ENCODE data around the gene CABP4.

CABP4 gene

GRCh38 chr11:67483831-67484665 is 28.9 kb downstream of the CABP4 start:
- DNase-seq = peak; percentile 70

GRCh38 chr11:67484847-67485311 is 29.7 kb downstream of the CABP4 start:
- peak; percentile 74 for DNase-seq

DNA sequence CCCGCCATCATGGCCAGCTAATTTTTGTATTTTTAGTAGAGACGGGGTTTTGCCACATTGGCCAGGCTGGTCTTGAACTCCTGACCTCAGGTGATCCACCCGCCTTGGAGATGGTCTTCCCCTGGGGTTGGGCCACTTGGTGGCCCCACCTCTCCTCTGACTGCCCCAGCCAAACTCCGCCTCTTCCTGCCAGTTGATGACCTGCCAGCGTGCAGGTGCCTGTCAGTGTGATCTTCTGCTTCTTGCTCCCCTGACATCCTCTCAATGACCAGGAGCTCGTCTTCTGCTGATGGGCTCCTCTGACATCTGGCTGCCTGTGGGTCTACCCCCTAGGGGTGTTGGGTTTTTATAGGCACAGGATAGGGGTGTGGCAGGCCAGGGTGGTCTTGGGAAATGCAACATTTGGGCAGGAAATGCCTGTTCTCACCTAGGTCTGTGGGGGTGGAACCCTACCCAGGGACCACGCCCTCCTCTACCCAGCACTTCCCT is 30.8 kb downstream of the CABP4 start:
- DNase-seq = peak; percentile 81

- DNase-seq = peak; percentile 50
These were observed 31.5 kb downstream of the CABP4 start for GRCh38 chr11:67486481-67487195.

GRCh38 chr11:67489203-67489884 is 34.2 kb downstream of the CABP4 start:
- no peak for DNase-seq

DNA sequence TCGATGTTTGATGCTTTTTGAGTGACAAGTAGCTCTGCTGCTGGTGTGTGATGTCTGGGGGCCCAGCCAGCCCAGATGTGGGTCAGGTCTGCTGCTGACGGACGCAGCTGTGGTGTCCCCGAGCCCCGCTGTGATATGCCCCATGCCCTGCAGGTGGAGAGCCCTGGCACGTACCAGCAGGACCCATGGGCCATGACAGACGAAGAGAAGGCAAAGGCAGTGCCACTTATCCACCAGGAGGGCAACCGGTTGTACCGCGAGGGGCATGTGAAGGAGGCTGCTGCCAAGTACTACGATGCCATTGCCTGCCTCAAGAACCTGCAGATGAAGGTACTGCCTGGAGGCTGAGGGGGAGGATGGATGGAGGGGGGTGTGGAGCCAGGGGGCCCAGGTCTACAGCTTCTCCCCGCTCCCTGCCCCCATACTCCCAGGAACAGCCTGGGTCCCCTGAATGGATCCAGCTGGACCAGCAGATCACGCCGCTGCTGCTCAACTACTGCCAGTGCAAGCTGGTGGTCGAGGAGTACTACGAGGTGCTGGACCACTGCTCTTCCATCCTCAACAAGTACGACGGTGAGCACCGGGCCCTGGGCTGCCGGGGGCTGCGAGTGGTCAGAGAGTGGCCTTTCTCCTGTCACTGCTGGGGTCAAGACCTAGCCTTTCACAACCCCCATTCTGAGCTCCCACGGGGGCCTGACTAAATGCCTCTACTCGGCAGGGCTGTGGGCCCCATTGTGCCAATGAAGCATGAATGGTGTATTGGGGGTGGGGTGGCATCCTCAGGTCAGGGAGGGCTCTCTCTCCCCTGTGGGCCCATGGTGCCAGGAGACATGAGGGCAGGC is 35.0 kb downstream of the CABP4 start:
- no peak for DNase-seq

GRCh38 chr11:67490727-67491065 is 35.5 kb downstream of the CABP4 start:
- DNase-seq = no peak

GRCh38 chr11:67491276-67492068 is 36.3 kb downstream of the CABP4 start:
- DNase-seq = no peak

DNA sequence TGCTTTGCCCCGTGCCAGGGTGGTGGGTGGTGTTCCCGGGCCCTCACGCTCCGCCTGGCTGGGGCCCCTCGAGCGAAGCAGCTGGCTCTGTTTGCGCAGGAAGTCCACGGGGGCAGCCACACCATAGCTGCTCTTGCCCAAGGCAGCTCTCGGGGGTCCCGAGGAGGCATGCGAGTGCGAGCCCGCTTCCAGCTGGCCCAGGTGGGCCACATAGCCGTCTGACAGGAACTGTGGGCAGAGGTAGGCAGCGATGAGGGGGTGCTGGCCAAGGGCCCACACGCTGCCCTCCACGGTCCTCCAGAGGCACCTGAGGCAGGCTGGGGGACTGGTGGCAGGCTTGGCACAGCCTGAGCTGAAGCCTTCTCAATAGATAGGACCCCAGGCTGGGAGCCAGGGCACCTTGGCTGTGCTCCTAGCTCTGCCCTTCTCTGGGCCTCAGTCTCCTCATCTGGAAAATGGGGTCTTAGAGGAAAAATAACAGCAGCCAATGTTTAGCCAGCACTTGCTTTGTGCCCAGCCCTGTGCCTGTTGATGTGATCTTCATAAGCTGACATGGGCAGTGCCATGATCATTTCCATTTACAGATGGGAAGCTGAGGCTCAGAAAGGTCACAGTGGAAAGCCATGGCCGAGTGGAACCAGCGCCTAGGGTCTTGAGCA is 37.0 kb downstream of the CABP4 start:
- no peak for DNase-seq

DNA sequence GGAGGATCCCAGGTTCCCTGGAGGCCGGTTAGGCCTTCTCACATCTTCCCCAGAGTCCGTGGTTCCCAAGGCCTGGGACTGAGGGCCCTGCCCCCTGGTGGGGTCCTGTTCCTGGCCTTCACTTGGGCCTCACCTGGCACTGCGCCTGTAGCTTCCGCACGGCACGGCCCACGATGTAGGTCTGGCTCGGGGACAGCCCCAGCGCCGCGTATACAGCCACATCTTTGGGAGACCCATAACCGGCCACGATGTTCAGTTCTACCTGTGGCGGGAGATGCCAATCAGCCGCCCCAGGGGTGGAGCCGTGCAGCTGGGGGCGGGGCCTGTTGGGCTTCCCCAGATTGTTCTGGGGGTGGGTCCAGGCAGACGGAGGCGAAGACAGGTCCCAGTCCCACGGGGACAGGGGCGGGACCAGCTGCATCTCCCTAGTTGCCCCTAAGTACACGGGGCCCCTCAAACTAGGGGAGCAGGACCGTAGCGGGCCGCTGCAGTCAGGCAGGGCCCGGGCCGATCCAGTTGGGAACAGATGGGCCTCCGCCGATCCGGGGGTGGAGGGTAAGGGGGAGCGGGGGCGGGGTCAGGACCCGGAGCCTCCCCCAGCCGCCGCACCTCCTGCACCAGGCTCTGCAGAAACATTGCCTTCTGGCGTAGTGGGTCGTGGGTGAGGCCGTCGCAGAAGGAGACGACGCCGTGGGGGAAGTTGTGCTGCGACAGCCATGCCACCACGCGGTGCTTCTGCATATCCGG is 37.8 kb downstream of the CABP4 start:
- DNase-seq = no peak

DNA sequence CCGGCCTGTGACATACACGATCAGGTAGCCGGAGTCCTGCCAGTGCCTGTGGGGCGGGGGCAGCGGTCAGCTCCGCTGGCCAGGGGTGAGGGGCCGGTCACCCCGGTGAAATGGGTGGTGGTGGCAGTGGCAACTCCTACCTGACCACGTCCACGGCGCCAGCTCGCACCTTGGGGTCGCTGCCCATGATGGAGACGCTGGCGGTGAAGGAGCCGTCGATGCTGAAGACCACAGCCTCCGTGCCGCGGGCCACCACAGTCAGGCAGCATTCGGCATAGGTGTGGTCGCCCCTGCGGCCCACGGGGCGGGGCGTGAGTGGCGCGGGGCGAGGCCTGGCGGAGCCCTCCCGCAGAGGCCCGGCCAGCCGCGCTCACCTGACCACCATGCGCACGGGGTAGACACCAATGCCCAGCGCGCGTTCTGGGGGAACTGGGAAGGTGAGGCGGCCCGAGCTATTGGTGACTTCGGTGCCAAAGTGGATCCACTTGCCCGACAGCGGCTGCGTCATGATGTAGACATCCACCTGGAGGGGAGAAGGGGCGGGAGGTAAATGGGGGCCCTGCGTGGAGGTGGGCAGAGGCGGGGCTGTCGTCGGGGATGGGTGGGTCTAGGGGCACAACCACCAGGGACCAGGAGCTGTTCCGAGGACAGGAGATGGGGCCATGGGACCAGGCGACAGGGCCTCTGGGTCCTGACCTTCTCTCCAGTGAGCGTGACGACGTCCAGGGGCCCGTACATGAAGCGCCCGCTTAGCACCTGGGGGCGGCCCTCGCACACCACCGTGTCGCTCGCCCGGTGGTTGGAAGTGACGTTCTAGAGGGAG is 38.6 kb downstream of the CABP4 start:
- DNase-seq = no peak

DNA sequence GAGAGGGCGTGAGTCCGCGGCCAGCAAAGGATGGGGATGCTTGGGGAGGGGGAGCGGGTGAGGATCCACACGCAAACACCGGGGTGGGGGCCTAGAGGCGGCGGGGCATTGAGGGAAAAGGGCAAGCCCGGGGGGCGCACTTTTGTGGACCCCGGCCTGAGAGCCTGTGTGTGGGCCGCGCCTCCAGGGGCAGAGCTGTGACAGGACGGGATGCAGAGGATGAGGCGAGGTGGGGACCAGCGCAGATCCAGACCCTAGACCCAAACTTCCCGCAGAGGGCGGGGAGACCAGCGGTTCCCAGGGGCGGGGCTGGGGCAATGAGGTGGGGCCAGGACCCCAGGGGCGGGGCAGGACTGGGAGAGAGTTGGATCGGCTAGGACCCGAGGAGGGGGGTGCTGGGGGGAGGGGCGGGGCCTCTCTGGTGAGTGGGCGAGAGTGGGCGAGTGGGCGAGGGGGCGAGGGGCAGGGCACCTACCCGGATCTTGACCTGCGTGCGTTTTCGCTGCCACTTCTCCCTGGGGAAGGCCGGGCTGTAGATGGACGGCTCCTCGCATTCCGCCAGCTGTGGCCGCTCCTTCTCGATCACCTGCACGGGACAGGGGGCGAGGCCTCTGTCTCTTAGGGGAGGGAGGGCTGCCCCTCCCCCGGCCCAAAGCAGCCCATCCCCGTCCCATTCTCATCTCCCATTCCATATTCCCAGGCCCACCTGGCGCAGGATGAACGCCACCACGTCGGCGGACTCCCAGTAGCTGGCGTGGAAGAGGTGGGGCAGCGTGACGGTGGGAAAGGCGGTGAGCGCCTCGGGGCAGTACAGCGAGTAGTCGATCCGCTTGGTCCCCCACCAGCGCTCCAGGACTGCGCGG is 39.4 kb downstream of the CABP4 start:
- DNase-seq = no peak

DNA sequence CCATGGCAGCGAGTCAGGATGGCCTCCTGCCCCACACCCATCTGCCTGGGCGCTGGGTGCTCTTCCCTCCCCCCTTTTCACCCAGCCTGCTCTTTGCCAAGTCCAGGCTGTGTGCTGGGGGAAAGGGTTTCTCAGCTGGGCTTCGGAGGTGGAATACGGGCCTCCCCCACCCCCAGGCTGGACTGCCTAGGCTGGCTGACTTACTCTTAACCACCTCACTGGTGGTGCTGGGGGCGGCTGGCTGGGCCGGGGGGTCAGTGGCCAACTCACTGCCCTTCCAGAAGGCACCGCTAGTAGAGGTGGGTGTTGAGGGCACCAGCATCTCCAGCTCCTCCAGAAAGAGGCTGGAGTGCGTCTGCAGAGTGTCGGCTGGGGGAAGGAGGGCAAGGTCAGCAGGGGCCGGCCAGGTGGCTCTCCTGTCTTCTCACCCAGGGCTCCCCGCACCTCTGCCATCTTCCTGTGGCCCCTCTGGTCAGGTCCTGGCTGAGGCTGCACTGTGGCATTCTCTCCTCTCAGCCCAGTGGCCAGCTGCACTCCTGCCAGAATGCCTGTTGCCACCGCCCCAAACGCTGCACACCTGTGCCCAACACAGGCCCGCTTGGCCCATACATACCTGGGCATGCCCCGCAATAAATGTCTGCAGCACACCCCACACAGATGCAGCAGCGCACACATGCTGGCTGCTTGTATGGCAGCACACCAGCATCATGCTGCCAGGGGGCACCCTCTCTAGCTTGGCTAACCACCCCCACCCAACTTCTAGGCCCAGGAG is 40.3 kb downstream of the CABP4 start:
- DNase-seq = no peak

DNA sequence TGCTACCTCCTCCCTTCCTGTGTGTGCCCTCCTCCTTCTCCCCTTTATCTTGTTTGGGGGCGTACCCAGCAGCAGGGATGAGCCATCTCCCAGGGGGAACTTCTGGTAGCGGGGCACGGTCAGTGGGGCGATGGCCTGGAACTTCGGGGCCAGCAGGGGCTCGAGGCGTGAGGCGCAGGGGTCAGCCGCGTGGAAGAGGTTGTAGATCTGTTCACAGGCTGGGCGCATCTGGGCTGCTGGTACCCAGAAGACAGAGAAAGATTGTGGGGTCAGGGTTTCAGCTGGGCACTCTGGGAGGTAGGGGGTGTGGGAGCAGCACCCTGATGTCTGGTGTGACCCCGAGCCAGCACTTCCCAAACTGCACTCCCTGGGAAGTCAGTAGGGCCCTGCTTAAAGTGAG is 41.0 kb downstream of the CABP4 start:
- DNase-seq = no peak

- DNase-seq = no peak
These were observed 42.6 kb downstream of the CABP4 start for GRCh38 chr11:67497656-67498291.

DNA sequence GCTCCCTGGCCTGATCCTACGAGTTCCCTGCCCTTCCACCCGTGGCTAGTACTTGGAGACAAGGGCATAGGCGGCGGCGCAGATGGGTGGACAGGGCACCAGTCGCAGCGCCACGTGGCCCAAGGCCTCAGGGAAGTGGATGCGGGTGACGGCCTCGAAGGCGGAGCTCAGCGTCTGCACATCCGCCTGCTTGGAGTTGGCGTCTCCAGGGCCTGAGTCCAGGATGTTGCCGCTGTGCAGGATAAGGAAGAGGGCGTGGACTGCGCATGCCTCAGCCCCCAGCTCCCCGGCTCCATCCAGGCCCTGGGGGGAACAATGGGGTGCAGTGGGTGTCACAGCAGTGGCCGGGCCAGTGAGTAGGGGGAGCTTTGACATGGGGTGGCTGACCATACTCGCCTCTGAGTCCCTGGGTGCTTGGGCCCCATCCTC is 43.4 kb downstream of the CABP4 start:
- DNase-seq = no peak

Measured in CD4-positive, alpha-beta T cell treated with Interleukin-21 for 1 hour (primary cell).